ENCODE results near the gene SRBD1.

- no peak for TF ChIP-seq POLR2A (IDR thresholded peaks at IDR 0.05)
- no peak for TF ChIP-seq CTCF (IDR thresholded peaks at IDR 0.05)
Observed at GRCh38 chr2:45626387-45627221, 15.5 kb upstream of the SRBD1 start.

All from lower leg skin (tissue), 3 donors.